ENCODE data around the gene ASAP2. TPM values are rescaled to one million over a fixed set of nuclear protein-coding genes. Genes with fewer than 3 reads are reported as not detected.

ASAP2 gene
- total RNA-seq, 6 donors from 2014 or later, result 20.4 to 26.0 (median 23.4) TPM

DNA sequence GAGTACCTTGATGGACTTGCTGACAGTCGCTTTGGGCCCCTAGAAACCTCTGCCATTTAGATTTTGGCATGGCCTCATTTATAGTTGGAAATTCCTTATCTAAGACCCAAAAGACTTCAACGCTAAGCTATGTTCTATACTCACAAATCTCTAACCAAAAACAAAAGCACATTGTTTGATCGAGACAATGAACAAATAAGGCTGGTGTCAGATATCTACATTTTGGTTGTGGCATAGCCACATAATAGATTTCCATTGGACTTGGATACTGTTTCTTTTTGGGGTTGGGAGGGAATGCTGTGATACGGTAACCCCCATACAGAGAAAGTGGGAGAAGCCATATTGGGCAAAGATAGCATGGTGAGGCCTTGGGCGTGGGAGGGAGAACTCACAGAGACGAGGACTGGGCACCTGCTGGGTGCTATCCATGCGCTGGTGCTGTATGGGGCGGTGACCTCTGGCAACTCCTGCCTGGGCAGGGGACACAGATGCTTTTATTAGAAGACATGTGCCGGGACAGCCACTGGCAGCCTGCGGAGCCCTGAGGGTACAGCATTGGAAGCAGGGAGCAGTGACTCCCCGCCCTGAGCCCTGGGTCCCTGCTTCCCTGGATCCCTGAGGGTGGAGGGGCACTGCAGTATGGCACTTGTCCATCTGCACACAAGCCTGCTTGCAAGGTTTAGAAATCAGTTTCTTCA lies 97.1 kb downstream of the ASAP2 start:
- Histone ChIP-seq H3K9me3 (no peaks in the 10 kb centered on the region), H3K4me3 (no peak overlapping the region), H3K4me1 (peaks cover 0 to 11% (median 9%) of the 10 kb centered on the region in 4 donors), H3K27ac (no peak overlapping the region), H3K27me3 (no peaks in the 10 kb centered on the region), H3K36me3 (no peaks in the 10 kb centered on the region)
- WGBS, 2 donors, result 94 to 96% methylated on average over 9 to 11 of the region's 11 CpGs
- DNase-seq (no peak), ATAC-seq (ENCODE audit: low FRiP score in 2 of 2) (no peak)
- TF ChIP-seq EP300 (IDR thresholded peaks at IDR 0.05), result no peak
- TF ChIP-seq, protein P1, sequence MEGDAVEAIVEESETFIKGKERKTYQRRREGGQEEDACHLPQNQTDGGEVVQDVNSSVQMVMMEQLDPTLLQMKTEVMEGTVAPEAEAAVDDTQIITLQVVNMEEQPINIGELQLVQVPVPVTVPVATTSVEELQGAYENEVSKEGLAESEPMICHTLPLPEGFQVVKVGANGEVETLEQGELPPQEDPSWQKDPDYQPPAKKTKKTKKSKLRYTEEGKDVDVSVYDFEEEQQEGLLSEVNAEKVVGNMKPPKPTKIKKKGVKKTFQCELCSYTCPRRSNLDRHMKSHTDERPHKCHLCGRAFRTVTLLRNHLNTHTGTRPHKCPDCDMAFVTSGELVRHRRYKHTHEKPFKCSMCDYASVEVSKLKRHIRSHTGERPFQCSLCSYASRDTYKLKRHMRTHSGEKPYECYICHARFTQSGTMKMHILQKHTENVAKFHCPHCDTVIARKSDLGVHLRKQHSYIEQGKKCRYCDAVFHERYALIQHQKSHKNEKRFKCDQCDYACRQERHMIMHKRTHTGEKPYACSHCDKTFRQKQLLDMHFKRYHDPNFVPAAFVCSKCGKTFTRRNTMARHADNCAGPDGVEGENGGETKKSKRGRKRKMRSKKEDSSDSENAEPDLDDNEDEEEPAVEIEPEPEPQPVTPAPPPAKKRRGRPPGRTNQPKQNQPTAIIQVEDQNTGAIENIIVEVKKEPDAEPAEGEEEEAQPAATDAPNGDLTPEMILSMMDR (IDR thresholded peaks at IDR 0.05), result no peak
- TF ChIP-seq POLR2AphosphoS5 (IDR thresholded peaks at IDR 0.05), result no peak
- TF ChIP-seq POLR2A (IDR thresholded peaks at IDR 0.05), result no peak

DNA sequence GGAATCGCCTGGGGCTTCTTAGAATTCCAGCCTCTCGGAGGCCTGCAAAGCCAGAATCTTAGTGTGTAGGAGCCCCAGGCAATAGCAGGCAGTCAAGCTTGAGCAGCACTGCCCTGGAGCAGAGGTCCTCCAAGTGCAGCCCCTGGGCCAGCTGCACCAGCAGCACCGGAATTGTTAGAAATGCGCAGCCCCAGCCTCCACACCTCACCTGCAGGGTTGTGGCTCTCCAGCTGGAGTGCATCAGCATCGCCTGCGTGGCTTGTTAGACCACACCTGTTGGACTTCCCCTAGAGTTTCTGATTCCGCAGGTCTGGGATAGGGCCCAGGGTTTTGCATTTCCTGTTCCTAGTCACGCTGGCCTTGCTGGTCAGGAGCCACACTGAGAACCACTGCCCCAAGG lies 100.3 kb downstream of the ASAP2 start:
- no peak for DNase-seq
- no peak for ATAC-seq (ENCODE audit: low FRiP score in 2 of 2)
- H3K9me3 ChIP-seq, result no peaks in the 10 kb centered on the region
- H3K36me3 ChIP-seq, result no peaks in the 10 kb centered on the region
- H3K4me1 ChIP-seq, result peaks cover 14 to 27% (median 17%) of the 10 kb centered on the region in 4 donors
- no peaks in the 10 kb centered on the region for H3K27me3 ChIP-seq
- H3K27ac ChIP-seq, result no peak overlapping the region
- TF ChIP-seq POLR2A (IDR thresholded peaks at IDR 0.05) (no peak), POLR2AphosphoS5 (IDR thresholded peaks at IDR 0.05) (no peak), EP300 (IDR thresholded peaks at IDR 0.05) (no peak)
- TF ChIP-seq, protein P1 (IDR thresholded peaks at IDR 0.05), result no peak
- 63 to 79% methylated on average over 4 to 8 of the region's 8 CpGs for WGBS, 2 donors
- H3K4me3 ChIP-seq, result no peak overlapping the region

DNA sequence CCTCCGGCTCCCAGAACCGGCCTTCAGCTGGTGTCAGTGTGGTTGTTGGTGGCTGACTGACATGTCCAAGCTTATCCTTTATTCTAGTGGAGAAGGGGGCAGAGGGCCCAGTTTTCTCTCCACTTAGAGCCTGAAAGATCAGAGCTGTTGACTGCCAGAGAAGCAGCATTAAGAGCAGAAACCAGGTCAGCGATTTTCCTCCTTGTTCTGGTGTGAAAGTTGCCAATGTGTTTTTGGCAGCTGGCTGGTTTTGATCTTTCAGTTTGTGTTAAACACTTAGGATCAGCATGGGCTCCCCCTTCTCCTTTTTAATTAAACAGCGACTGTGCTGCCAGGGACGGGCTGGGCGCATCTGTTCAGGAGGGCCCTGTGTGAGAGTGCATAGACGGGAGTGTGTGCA lies 100.9 kb downstream of the ASAP2 start:
- TF ChIP-seq, protein P1 (IDR thresholded peaks at IDR 0.05), result no peak
- TF ChIP-seq POLR2AphosphoS5 (IDR thresholded peaks at IDR 0.05), result no peak
- no peak for TF ChIP-seq POLR2A (IDR thresholded peaks at IDR 0.05)
- ATAC-seq (ENCODE audit: low FRiP score in 2 of 2), result no peak

DNA sequence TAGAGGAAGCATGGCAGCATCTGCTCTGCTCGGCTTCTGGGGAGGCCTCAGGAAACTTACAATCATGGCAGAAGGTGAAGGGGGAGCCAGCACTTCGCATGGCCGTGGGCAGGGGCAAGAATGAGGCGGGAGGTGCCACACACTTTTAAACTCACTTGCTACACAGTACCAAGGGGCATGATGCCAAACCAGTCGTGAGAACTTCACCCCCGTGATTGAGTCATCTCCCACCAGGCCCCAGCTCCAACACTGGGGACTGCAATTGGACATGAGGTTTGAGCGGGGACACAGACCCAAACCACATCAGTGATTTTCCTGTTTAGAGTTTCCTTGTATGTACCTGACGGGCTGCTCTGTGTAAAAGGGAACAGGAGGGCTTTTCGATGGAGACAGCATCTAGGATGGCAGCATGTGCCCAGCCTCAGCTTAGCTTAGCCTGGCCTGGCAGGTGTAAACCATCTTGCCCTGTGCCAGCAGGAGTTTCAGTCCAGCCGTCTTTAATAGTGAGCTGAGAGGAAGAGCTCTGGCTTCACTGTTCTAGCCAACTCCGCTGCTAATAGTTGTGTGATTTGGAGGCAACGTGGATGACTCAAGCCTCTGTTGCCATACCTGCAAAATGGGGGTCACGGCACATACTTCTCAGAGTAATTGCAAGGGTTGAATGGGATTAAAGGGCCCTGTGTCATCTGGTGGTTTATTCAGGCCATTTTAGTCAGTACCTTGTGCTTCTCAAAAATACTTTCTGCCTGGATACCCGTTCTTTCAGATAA lies 101.8 kb downstream of the ASAP2 start:
- TF ChIP-seq, protein P1 (IDR thresholded peaks at IDR 0.05), result no peak
- TF ChIP-seq POLR2A (IDR thresholded peaks at IDR 0.05) (no peak), EP300 (IDR thresholded peaks at IDR 0.05) (no peak), POLR2AphosphoS5 (IDR thresholded peaks at IDR 0.05) (no peak)
- ATAC-seq (ENCODE audit: low FRiP score in 2 of 2) (no peak), DNase-seq (no peak)
- Histone ChIP-seq H3K27ac (no peak overlapping the region), H3K9me3 (no peaks in the 10 kb centered on the region), H3K36me3 (no peaks in the 10 kb centered on the region), H3K4me3 (no peak overlapping the region), H3K4me1 (peaks cover 14 to 27% (median 17%) of the 10 kb centered on the region in 4 donors), H3K27me3 (no peaks in the 10 kb centered on the region)
- WGBS, 2 donors, result 74 to 85% methylated on average over 14 of the region's 14 CpGs

More for the DNA sequence above, 100.9 kb downstream of the ASAP2 start:
- H3K4me3 ChIP-seq, result no peak overlapping the region
- no peak for DNase-seq
- H3K9me3 ChIP-seq, result no peaks in the 10 kb centered on the region
- H3K27ac ChIP-seq, result no peak overlapping the region
- H3K36me3 ChIP-seq, result no peaks in the 10 kb centered on the region
- no peaks in the 10 kb centered on the region for H3K27me3 ChIP-seq
- 81 to 83% methylated on average over 7 of the region's 7 CpGs for WGBS, 2 donors
- H3K4me1 ChIP-seq, result peaks cover 14 to 27% (median 17%) of the 10 kb centered on the region in 4 donors
